ENCODE results near the gene PIM2.

Gene PIM2

DNA sequence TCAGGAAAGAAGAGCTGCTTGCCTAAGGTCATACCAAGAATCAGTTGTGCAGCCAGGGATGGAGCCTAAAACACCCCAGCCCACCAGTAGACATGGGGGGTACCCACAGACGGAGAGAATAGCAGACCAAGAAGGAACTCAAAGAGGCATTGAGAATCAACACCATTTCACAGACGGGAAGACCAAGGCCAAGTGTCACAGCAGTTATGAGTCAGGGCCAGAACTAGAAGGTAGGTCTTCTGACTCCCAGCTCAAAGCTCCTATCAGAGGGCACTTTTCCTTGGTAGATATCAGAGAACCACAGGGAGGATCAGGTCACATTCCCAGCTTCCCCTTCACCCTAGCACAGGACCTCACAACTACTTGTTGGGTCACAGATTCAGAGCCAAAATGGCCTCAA is 24.1 kb upstream of the PIM2 start:
- no peak for DNase-seq (ENCODE audit: insufficient read length, low spot score)
- no peak for FAIRE-seq
- TF ChIP-seq, protein P1, sequence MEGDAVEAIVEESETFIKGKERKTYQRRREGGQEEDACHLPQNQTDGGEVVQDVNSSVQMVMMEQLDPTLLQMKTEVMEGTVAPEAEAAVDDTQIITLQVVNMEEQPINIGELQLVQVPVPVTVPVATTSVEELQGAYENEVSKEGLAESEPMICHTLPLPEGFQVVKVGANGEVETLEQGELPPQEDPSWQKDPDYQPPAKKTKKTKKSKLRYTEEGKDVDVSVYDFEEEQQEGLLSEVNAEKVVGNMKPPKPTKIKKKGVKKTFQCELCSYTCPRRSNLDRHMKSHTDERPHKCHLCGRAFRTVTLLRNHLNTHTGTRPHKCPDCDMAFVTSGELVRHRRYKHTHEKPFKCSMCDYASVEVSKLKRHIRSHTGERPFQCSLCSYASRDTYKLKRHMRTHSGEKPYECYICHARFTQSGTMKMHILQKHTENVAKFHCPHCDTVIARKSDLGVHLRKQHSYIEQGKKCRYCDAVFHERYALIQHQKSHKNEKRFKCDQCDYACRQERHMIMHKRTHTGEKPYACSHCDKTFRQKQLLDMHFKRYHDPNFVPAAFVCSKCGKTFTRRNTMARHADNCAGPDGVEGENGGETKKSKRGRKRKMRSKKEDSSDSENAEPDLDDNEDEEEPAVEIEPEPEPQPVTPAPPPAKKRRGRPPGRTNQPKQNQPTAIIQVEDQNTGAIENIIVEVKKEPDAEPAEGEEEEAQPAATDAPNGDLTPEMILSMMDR (IDR thresholded peaks at IDR 0.05; ENCODE audit: insufficient read depth, missing control alignments): no peak

DNA sequence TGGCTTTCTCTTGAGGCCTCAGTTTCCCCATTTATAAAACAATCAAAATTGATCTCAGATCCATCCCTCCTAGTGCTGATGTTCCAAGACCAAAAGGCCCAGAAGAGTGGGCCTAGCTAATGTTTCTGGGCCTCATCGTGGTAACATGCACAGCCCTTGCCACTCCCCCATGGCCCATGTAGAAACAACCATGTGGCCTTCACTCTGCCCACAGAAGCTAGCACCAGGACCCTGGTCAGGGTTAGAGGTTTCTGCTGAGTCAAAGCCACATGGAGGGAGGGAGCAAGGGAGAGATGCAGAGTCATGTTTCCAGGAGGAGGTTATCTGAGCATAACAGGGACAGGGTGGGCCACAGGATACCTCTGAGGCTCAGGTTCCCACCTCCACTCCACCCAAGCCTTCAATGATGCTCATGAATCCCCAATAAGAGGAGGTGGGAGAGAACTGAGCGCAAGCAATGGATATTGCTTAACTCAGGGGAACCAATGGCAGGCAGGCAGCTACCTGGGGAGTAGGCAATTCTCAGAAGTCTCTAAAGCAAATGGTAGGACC is 21.7 kb upstream of the PIM2 start:
- TF ChIP-seq, protein P1 (IDR thresholded peaks at IDR 0.05; ENCODE audit: insufficient read depth, missing control alignments): no peak
- no peak for FAIRE-seq
- DNase-seq (ENCODE audit: insufficient read length, low spot score): no peak

DNA sequence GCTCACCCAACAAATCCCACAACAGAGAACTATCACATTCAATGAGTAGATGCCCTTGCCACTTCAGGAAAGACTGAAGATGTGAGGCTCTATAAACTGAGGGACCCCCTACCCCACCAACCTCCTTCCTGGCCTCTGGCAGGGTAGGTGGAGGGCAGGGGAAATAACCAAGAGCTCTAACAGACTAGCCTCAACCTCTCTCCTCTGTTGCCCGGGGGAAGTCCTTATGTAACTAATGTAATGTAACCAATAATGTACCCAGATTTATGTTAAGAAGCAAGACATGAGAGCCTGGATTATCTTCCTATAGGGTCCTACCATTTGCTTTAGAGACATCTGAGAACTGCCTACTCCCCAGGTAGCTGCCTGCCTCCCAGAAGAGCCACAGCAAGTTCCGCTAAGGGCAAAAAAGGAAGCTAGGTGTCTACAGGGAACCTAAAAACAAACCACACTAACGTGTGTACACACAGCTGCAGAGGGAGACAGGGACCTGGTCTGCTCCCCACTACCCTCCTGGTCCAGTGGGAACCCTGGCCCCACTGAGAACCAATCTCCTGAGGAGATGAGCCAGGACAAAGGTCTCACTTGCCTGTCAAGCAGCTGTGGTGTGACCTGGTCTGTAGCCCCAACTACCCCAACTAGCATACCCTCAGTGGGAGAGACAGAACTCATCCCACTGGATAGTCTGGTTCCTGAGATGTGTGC is 20.9 kb upstream of the PIM2 start:
- FAIRE-seq (no peak), DNase-seq (ENCODE audit: insufficient read length, low spot score) (no peak)
- TF ChIP-seq, protein P1 (IDR thresholded peaks at IDR 0.05; ENCODE audit: insufficient read depth, missing control alignments): no peak

DNA sequence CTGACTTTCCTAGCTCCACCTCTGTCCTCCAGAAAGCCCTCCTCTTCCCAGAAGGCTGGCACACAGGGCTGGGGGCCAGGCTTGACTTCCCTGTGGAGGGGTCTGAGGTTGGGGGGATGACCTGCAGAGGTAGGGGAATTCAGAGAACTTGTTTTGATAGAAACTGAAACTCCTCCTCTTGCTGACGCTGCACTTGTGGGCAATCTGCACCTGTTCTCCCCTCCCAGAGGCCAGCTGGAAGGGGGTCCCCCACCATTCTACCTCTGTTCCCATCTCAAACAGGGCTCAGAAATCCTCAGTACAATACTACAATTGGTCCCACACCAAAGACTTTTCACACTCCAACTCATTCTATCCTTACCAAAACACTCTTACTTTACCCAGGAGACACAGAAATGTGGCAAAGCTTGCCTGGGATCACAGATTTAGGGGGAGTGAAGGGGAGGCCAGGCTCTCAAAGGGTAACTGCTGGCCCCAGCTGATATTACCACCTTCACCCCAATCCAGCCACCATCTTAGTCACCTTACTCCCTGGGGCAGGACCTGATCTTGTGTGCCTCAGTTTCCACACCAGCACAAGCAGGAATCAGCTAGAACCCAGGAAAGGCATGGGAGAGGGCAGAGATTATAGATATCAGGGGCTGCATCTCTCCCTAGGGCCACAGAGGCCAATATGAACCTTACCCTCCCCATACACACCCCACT is 20.0 kb upstream of the PIM2 start:
- no peak for DNase-seq (ENCODE audit: insufficient read length, low spot score)
- TF ChIP-seq, protein P1 (IDR thresholded peaks at IDR 0.05; ENCODE audit: insufficient read depth, missing control alignments): no peak
- FAIRE-seq: no peak

DNA sequence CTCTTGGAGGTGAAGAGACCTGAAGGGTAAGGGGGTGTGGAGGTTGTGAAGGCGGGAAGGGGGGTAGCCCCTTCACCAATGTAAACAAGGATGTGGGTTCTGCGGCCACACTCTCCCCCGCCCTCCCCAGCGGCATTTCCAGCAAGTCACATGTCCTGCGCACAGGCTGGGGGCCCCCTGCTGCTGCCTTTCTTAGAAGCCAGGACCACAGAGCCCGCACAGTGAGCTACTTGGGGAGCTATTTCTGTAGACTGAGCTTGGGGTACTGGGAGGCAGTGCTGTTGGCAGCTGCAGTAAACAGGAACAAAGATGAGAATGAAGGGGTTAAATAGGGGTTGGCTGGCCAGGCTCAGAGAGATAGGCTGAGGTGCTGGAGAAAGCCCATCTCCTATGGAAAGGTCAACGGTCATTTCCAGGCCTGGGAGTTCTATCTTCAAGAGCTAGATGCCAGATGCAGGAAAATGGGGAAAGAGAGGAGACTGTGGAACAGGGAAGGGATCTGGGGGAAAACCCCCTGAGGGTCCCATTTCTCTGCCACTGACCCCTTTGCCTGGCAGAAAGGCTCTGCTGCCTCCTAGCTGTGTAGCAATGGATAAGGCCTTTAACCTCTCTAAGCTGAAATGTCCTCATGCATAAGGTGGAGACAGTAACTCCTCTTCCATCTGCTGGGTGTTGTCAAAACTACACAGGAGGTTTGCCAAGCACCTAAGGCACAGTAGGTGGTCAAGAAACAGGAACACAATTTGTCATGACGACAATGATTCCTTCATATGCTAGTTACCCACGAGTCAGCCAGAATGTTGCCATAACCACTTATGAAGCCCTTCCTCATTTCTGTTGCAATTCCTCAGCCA is 18.5 kb upstream of the PIM2 start:
- FAIRE-seq (peak; percentile 46), DNase-seq (ENCODE audit: insufficient read length, low spot score) (no peak)
- TF ChIP-seq, protein P1 (IDR thresholded peaks at IDR 0.05; ENCODE audit: insufficient read depth, missing control alignments): no peak

DNA sequence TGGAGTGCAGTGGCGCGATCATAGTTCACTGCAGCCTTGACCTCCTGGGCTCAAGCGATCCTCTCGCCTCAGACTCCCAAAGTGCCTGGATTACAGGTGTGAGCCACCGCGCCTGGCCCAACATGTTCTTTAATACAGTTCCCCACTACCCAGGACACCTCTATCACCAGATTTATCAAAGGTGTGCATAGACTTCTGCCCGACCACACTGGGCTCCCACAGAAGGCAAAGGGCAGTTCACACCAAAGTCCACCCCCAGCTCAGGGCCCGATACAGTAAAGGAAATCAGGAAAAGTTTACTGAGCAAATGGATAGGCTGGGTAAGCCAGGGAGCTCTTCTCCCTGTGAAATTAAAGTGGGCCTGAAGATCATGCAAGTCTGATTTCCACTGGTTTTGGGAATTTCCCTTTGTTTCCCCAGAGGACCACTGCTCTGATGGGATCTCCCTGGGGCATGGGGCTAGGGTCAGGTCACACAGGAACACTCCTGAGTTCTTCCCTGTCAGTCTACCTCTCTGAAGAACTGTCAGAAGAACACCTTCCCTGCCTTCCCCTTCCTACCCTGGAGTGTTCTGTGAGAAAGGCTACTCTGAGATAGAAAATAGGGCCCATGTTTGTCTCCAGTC is 17.7 kb upstream of the PIM2 start:
- no peak for DNase-seq (ENCODE audit: insufficient read length, low spot score)
- FAIRE-seq: no peak
- TF ChIP-seq, protein P1 (IDR thresholded peaks at IDR 0.05; ENCODE audit: insufficient read depth, missing control alignments): no peak
